PC-3 (cell line): ENCODE measurements around the gene ATG4B.

Experiments
- EZH2phosphoT487 ChIP-seq: fragments of 300-600 bp; sonication (generic); IDR thresholded peaks from 2 replicates; pipeline ENCODE4 v1.6.1; 2018; ENCODE audit warnings: mild to moderate bottlenecking, antibody characterized with exemption, low read length, borderline replicate concordance
- TF ChIP-seq, protein P1 (sequence below): fragments of 300-600 bp; sonication (generic); conservative IDR thresholded peaks from 2 replicates; pipeline ENCODE4 v1.5.1; 2017; ENCODE audit warnings: antibody characterized with exemption, low read depth, mild to moderate bottlenecking, low read length

DNA sequence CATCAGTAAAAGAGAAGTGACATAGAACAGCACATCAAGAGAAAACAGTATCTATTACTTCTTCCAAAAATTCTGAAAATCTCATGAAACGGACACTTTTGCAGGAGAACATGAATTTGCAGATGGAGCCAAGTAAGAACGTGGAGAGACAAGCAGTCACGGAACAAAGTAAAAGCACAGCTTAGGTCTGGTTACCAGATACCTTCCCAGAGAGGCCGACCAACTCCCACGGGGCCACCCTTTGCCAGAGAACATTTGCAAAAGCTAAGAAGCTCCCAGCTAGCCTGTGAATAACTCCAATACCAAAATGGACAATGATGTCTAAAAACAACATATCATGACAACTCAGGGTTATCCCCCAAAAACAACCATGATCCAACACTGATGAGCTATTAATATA is 39.4 kb upstream of the ATG4B start:
- TF ChIP-seq, protein P1, sequence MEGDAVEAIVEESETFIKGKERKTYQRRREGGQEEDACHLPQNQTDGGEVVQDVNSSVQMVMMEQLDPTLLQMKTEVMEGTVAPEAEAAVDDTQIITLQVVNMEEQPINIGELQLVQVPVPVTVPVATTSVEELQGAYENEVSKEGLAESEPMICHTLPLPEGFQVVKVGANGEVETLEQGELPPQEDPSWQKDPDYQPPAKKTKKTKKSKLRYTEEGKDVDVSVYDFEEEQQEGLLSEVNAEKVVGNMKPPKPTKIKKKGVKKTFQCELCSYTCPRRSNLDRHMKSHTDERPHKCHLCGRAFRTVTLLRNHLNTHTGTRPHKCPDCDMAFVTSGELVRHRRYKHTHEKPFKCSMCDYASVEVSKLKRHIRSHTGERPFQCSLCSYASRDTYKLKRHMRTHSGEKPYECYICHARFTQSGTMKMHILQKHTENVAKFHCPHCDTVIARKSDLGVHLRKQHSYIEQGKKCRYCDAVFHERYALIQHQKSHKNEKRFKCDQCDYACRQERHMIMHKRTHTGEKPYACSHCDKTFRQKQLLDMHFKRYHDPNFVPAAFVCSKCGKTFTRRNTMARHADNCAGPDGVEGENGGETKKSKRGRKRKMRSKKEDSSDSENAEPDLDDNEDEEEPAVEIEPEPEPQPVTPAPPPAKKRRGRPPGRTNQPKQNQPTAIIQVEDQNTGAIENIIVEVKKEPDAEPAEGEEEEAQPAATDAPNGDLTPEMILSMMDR: no peak
- TF ChIP-seq EZH2phosphoT487: no peak
